Measurements from ENCODE around the gene BZW2. TPM values are rescaled to one million over a fixed set of nuclear protein-coding genes. Genes with fewer than 3 reads are reported as not detected.
A peak's percentile ranks its signal among the peaks of the same experiment; 100 is the strongest.

The BZW2 gene
- total and polyA plus RNA-seq, 4 experiments from 2014 or later = 18.6 to 58.7 (median 33.6) TPM

DNA sequence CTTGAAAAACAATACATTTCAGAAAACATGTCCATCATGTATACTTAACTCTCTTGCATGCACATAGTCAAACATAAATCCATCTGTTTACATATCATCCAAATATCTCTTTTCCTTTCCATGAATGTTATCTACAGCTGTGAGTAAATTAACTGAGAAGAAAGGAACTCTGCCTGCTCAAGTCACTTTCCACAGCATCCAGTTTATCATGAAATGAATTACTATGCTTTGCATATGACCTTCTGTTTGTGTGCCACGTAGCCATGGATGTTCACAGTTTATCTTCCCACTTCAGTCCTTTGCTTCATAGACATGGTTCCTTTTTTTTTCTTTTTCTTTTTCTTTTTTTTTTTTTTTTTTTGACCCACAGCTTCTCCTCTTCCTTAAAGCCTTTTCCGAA is 39.6 kb downstream of the BZW2 start:
- Mint-ChIP-seq H3K9me3 (no peaks in the 10 kb centered on the region), H3K27ac (peak overlapping the region in 6 of 7 donors; percentile 56 to 80 (median 67)), H3K27me3 (no peaks in the 10 kb centered on the region), H3K36me3 (peaks cover 50 to 58% of the 10 kb centered on the region in 2 donors), H3K4me1 (peaks cover 6 to 22% (median 19%) of the 10 kb centered on the region in 4 donors), H3K4me3 (peak overlapping the region in 4 of 8 donors; percentile 3 to 46 (median 30))
- no peaks in the 10 kb centered on the region for H3K9me3 ChIP-seq (ENCODE audit: control insufficient read depth in 1 of 2, low read length in 2 of 2)
- H3K27ac ChIP-seq (ENCODE audit: low read depth, low read length) = no peak overlapping the region
- H3K36me3 ChIP-seq (ENCODE audit: insufficient read depth, low read length) = peaks cover 6% of the 10 kb centered on the region
- intact Hi-C loops (cut with micrococcal nuclease) = no loop called here
- no peaks in the 10 kb centered on the region for H3K27me3 ChIP-seq (ENCODE audit: insufficient read depth, low read length)
- peaks cover 10% of the 10 kb centered on the region for H3K4me1 ChIP-seq (ENCODE audit: insufficient read depth, low read length)
- ChIA-PET CTCF (ENCODE audit: partially characterized antibody) (interaction anchor here (0.8 kb wide), 1 partner anchor 40 kb away, joined by 3 read pairs; the partner anchor contains the start of genes ANKMY2 and BZW2), POLR2A (ENCODE audit: partially characterized antibody) (interaction anchor here (0.6 to 3.2 kb wide), 3 partner anchors 40 to 329 kb away, joined by 3 to 8 read pairs (median 3); partner anchors contain the start of genes ANKMY2 and BZW2)
- DNase-seq = no peak
- no peak overlapping the region for H3K4me3 ChIP-seq (ENCODE audit: low read length in 2 of 2)

GRCh38 chr7:16688249-16688648 is 42.3 kb downstream of the BZW2 start:
- Histone ChIP-seq H3K36me3 (ENCODE audit: insufficient read depth, low read length) (peaks cover 10% of the 10 kb centered on the region), H3K27ac (ENCODE audit: low read depth, low read length) (no peak overlapping the region), H3K4me1 (ENCODE audit: insufficient read depth, low read length) (peaks cover 10% of the 10 kb centered on the region), H3K4me3 (ENCODE audit: low read length in 2 of 2) (no peak overlapping the region), H3K27me3 (ENCODE audit: insufficient read depth, low read length) (no peaks in the 10 kb centered on the region), H3K9me3 (ENCODE audit: control insufficient read depth in 1 of 2, low read length in 2 of 2) (no peaks in the 10 kb centered on the region)
- Mint-ChIP-seq H3K9me3 (no peaks in the 10 kb centered on the region), H3K27ac (peak overlapping the region in 1 of 7 donors; percentile 6), H3K27me3 (no peaks in the 10 kb centered on the region), H3K36me3 (peaks cover 49 to 63% of the 10 kb centered on the region in 2 donors), H3K4me3 (no peak overlapping the region), H3K4me1 (peaks cover 6 to 21% (median 18%) of the 10 kb centered on the region in 4 donors)
- ChIA-PET POLR2A (ENCODE audit: partially characterized antibody) (no interaction called here), CTCF (ENCODE audit: partially characterized antibody) (interaction anchor here (1.4 kb wide), 1 partner anchor 26 kb away, joined by 3 read pairs; no protein-coding TSS in a partner anchor)
- no peak for DNase-seq
- intact Hi-C loops (cut with micrococcal nuclease) = no loop called here

DNA sequence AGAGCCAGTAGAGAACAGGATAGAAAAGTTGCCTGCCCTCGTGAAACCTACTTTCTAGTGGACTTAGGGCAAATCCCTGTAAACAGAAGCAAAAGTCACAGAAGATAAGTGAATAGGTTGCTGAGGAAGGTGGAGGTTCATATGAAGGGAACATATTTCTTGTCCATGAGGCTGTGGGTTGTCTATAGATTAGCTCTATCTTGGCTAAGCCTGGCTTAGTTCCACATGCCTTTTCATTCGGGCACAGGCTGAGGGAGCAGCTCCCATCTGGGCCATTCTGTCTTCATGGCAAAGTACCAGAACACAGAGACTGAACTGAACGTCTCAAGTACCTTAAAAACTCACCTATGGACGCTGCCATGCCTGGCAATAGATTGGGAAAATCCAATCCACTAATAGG is 45.3 kb downstream of the BZW2 start:
- no peaks in the 10 kb centered on the region for H3K27me3 Mint-ChIP-seq
- no peak overlapping the region for H3K4me3 ChIP-seq (ENCODE audit: low read length in 2 of 2)
- no peaks in the 10 kb centered on the region for H3K4me1 Mint-ChIP-seq
- DNase-seq = no peak
- no peaks in the 10 kb centered on the region for H3K27me3 ChIP-seq (ENCODE audit: insufficient read depth, low read length)
- H3K36me3 Mint-ChIP-seq = peaks cover 55 to 67% of the 10 kb centered on the region in 2 donors
- H3K9me3 Mint-ChIP-seq = no peaks in the 10 kb centered on the region
- no peak overlapping the region for H3K4me3 Mint-ChIP-seq
- H3K4me1 ChIP-seq (ENCODE audit: insufficient read depth, low read length) = no peaks in the 10 kb centered on the region
- peaks cover 31% of the 10 kb centered on the region for H3K36me3 ChIP-seq (ENCODE audit: insufficient read depth, low read length)
- ChIA-PET CTCF (ENCODE audit: partially characterized antibody) (no interaction called here), POLR2A (ENCODE audit: partially characterized antibody) (no interaction called here)
- intact Hi-C loops (cut with micrococcal nuclease) = loop anchor here (10.0 kb wide), 1 partner anchor 224 kb away; no protein-coding TSS in a partner anchor
- no peaks in the 10 kb centered on the region for H3K9me3 ChIP-seq (ENCODE audit: control insufficient read depth in 1 of 2, low read length in 2 of 2)
- H3K27ac ChIP-seq (ENCODE audit: low read depth, low read length) = no peak overlapping the region
- H3K27ac Mint-ChIP-seq = no peak overlapping the region

- no peaks in the 10 kb centered on the region for H3K9me3 ChIP-seq (ENCODE audit: control insufficient read depth in 1 of 2, low read length in 2 of 2)
- DNase-seq = no peak
- POLR2A ChIA-PET (ENCODE audit: partially characterized antibody) = interaction anchor here (1.4 kb wide), 1 partner anchor 11 kb away, joined by 3 read pairs; no protein-coding TSS in a partner anchor
- intact Hi-C loops (cut with micrococcal nuclease) = loop anchor here (10.0 kb wide), 1 partner anchor 221 kb away; no protein-coding TSS in a partner anchor
- no peaks in the 10 kb centered on the region for H3K27me3 ChIP-seq (ENCODE audit: insufficient read depth, low read length)
- no peaks in the 10 kb centered on the region for H3K4me1 ChIP-seq (ENCODE audit: insufficient read depth, low read length)
- H3K27ac ChIP-seq (ENCODE audit: low read depth, low read length) = no peak overlapping the region
- CTCF ChIA-PET (ENCODE audit: partially characterized antibody) = interaction anchor here (1.1 kb wide), 1 partner anchor 9 kb away, joined by 3 read pairs; no protein-coding TSS in a partner anchor
- H3K27me3 Mint-ChIP-seq = no peaks in the 10 kb centered on the region
- H3K9me3 Mint-ChIP-seq = no peaks in the 10 kb centered on the region
- H3K4me3 ChIP-seq (ENCODE audit: low read length in 2 of 2) = no peak overlapping the region
- H3K36me3 Mint-ChIP-seq = peaks cover 65 to 75% of the 10 kb centered on the region in 2 donors
- H3K27ac Mint-ChIP-seq = peak overlapping the region in 1 of 7 donors; percentile 12
- no peak overlapping the region for H3K4me3 Mint-ChIP-seq
- H3K36me3 ChIP-seq (ENCODE audit: insufficient read depth, low read length) = peaks cover 50% of the 10 kb centered on the region
- no peaks in the 10 kb centered on the region for H3K4me1 Mint-ChIP-seq
Measured at GRCh38 chr7:16693601-16694318, 47.8 kb downstream of the BZW2 start.

- ChIA-PET POLR2A (ENCODE audit: partially characterized antibody) (interaction anchor here (1.4 kb wide), 1 partner anchor 9 kb away, joined by 3 read pairs; no protein-coding TSS in a partner anchor), CTCF (ENCODE audit: partially characterized antibody) (no interaction called here)
- H3K36me3 Mint-ChIP-seq = peaks cover 74 to 84% of the 10 kb centered on the region in 2 donors
- H3K4me1 ChIP-seq (ENCODE audit: insufficient read depth, low read length) = no peaks in the 10 kb centered on the region
- H3K4me3 ChIP-seq (ENCODE audit: low read length in 2 of 2) = no peak overlapping the region
- H3K9me3 ChIP-seq (ENCODE audit: control insufficient read depth in 1 of 2, low read length in 2 of 2) = no peaks in the 10 kb centered on the region
- DNase-seq = no peak
- no peak overlapping the region for H3K27ac Mint-ChIP-seq
- intact Hi-C loops (cut with micrococcal nuclease) = loop anchor here (10.0 kb wide), 1 partner anchor 220 kb away; no protein-coding TSS in a partner anchor
- H3K27me3 ChIP-seq (ENCODE audit: insufficient read depth, low read length) = no peaks in the 10 kb centered on the region
- H3K4me3 Mint-ChIP-seq = no peak overlapping the region
- peaks cover 52% of the 10 kb centered on the region for H3K36me3 ChIP-seq (ENCODE audit: insufficient read depth, low read length)
- no peaks in the 10 kb centered on the region for H3K4me1 Mint-ChIP-seq
- no peaks in the 10 kb centered on the region for H3K9me3 Mint-ChIP-seq
- no peaks in the 10 kb centered on the region for H3K27me3 Mint-ChIP-seq
- H3K27ac ChIP-seq (ENCODE audit: low read depth, low read length) = no peak overlapping the region
Measured at GRCh38 chr7:16694806-16695205, 48.8 kb downstream of the BZW2 start.

DNA sequence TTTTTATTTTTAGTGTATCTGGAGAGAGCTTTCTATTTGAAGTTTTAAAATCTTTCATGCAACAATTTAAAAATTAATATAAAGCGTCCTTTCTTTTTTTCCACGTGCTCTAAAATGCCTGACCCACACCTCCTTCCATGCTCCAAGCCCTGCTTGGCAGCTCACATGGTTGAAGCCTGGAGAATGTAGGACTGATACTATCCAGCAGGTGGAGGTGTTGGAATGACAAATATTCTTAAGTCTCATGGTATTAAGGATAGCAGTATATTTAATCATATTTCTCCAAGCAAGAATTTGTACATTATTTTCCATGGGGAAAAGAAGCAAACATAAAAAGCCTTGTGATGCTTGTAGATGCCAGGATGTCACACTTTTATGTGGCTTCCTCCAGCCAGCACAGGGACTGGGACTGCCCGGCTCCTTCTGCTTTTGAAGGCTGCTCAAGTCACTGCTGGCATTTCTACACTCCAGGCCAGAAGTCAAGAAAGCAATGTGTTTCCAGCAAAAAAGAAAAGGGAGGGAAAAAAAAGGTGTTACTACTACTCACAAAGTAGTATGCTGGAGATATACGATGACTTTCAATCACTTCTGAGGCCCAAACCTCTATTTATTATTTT is 49.7 kb downstream of the BZW2 start:
- Mint-ChIP-seq H3K27ac (no peak overlapping the region), H3K27me3 (no peaks in the 10 kb centered on the region)
- POLR2A ChIA-PET (ENCODE audit: partially characterized antibody) = no interaction called here

More for the DNA sequence above, 49.7 kb downstream of the BZW2 start:
- no peak overlapping the region for H3K4me3 ChIP-seq (ENCODE audit: low read length in 2 of 2)
- no peak overlapping the region for H3K4me3 Mint-ChIP-seq
- no peak for DNase-seq
- H3K4me1 ChIP-seq (ENCODE audit: insufficient read depth, low read length) = no peaks in the 10 kb centered on the region
- H3K27me3 ChIP-seq (ENCODE audit: insufficient read depth, low read length) = no peaks in the 10 kb centered on the region
- peaks cover 78 to 88% of the 10 kb centered on the region in 2 donors for H3K36me3 Mint-ChIP-seq
- CTCF ChIA-PET (ENCODE audit: partially characterized antibody) = no interaction called here
- no peaks in the 10 kb centered on the region for H3K4me1 Mint-ChIP-seq
- no peaks in the 10 kb centered on the region for H3K9me3 ChIP-seq (ENCODE audit: control insufficient read depth in 1 of 2, low read length in 2 of 2)
- no peaks in the 10 kb centered on the region for H3K9me3 Mint-ChIP-seq
- H3K27ac ChIP-seq (ENCODE audit: low read depth, low read length) = no peak overlapping the region
- intact Hi-C loops (cut with micrococcal nuclease) = loop anchor here (10.0 kb wide), 1 partner anchor 219 kb away; no protein-coding TSS in a partner anchor
- H3K36me3 ChIP-seq (ENCODE audit: insufficient read depth, low read length) = peaks cover 59% of the 10 kb centered on the region
